Transverse colon (tissue), 4 donors: Measurements from ENCODE around the gene MMP24OS. TPM values are rescaled to one million over a fixed set of nuclear protein-coding genes. Genes with fewer than 3 reads are reported as not detected.

Experiments used
- DNase-seq: peaks from one replicate; pipeline ENCODE4 v3.0.0-alpha.2; 2019
- H3K27ac ChIP-seq, 4 donors: fragments of 200-600 bp; sonication (generic); 2 replicates each; pipeline ENCODE4 v1.5.1; 2016 to 2018; ENCODE audit warnings: inconsistent platforms in 4 of 4
- H3K27me3 ChIP-seq: fragments of 200-600 bp; sonication (generic); 2 replicates; pipeline ENCODE4 v1.5.1; 2017; ENCODE audit warnings: inconsistent platforms
- H3K36me3 ChIP-seq, 4 donors: fragments of 200-600 bp; sonication (generic); 2 replicates each; pipeline ENCODE4 v1.5.1; 2017 to 2019; ENCODE audit warnings: inconsistent platforms in 4 of 4
- H3K4me1 ChIP-seq, 4 donors: fragments of 200-600 bp; sonication (generic); 2 replicates each; pipeline ENCODE4 v1.5.1; 2017 to 2020; ENCODE audit warnings: inconsistent platforms in 4 of 4
- H3K4me3 ChIP-seq, 4 donors: fragments of 200-600 bp; sonication (generic); 1 replicate in 1 of 4; 2 replicates in 3 of 4; pipeline versions ENCODE4 v1.5.1 to v1.6.1; 2017 to 2019; ENCODE audit warnings: inconsistent platforms in 4 of 4
- H3K9me3 ChIP-seq, 2 donors: fragments of 200-600 bp; sonication (generic); 2 replicates each; pipeline ENCODE4 v1.5.1; 2017 to 2019; ENCODE audit warnings: inconsistent platforms in 2 of 2
- CTCF ChIP-seq, 5 experiments: fragments of 200-600 bp in 3 of 5; fragments of 450-650 bp in 2 of 5; sonication (generic) in 3 of 5; IDR thresholded peaks; 1 replicate in 2 of 5; 2 replicates in 3 of 5; pipeline ENCODE4 v1.5.1; 2016 to 2017; ENCODE audit warnings: antibody characterized with exemption in 5 of 5, inconsistent platforms in 3 of 5, mild to moderate bottlenecking in 2 of 5, moderate library complexity in 1 of 5
- EP300 ChIP-seq: sonication (generic); formaldehyde crosslinking; IDR thresholded peaks from one replicate; pipeline ENCODE4 v1.6.1; 2017; ENCODE audit warnings: antibody characterized with exemption, low read depth
- POLR2A ChIP-seq: fragments of 450-650 bp; IDR thresholded peaks from one replicate; pipeline ENCODE4 v1.6.1; 2016; ENCODE audit warnings: antibody characterized with exemption, mild to moderate bottlenecking, moderate library complexity
- POLR2AphosphoS5 ChIP-seq, 3 donors: sonication (generic); formaldehyde crosslinking; IDR thresholded peaks; one replicate each; pipeline ENCODE4 v1.6.1; 2016; ENCODE audit warnings: antibody characterized with exemption in 3 of 3
- WGBS, 2 donors: methylation state at CpG; one replicate each; pipeline ENCODE4 v1.1.5; 2018; ENCODE audit warnings: low coverage in 1 of 2; 5-methylcytosine and 5-hydroxymethylcytosine counted together
- in situ Hi-C, 4 donors: fragments of 200-750 bp; cut with MboI; loops; one replicate each; pipeline versions ENCODE4 v1.15.0 to v1.15.1; 2017; ENCODE audit warnings: low sequenced_read_pairs in 3 of 4, low pct_ligation_motif_present in 1 of 4, low pct_unique_long_range_greater_than_20kb in 1 of 4
- intact Hi-C: fragments of 100-400 bp; cut with DNase I; formaldehyde crosslinking; loops from one replicate; pipeline ENCODE4 v1.15.1; 2023; ENCODE audit warnings: low total_unique reads
- total RNA-seq, 4 donors: library from RNA; depleted of rRNA; stranded (reverse); fragments of >200 nt; gene quantifications; one replicate each; pipeline ENCODE4 v1.1.0, GENCODE V29; 2016

The MMP24OS gene
- total RNA-seq, 4 donors from 2014 or later = 32.4 to 81.1 (median 47.9) TPM

DNA sequence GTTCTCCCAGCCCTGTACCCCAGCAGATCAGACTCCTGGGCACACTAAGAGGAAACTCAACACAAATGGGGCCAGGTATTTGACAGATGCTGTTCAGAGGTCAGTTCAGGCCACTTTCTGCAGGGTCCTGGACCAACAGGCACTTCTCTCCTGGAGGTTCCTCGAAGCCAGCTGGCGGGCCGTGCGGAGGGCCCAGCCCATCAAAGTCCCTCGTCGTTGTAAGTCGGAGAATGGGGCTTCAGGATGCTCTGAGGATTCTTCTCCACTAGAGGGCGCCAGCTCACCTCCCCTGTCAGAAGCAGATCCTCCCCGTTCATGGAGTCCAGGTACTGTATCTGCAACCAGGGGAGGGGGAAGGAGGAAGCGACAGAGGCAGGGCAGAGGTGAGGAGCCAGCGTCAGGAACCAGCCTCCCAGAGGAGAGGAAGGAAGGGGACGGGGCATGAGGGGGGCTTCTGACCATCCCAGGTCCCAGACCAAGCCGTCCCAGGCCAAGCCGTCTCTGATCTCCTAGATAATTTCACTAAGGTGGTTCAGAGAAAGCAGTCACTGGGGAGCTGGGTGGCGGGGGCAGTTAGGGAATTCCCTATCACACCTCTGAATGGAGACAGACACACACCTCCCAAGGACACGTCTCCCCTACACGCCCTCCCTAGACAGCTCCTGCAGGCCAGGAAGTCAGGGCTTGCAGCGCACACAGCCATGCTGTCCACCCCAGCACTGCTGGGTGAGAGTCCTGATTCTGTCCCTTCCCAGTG lies 26.0 kb upstream of the MMP24OS start:
- intact Hi-C loops (no loop called here), in situ Hi-C loops (loop anchor here in 3 of 4 donors (5.0 to 10.0 kb wide), 2 partner anchors 141 to 148 kb away; no protein-coding TSS in a partner anchor)
- H3K4me1 ChIP-seq = peaks cover 17 to 48% (median 28%) of the 10 kb centered on the region in 4 donors
- WGBS, 2 donors = 24% methylated on average over 17 of the region's 18 CpGs; no CpG with 5 or more reads in 1 of the 2 donors
- no peak overlapping the region for H3K4me3 ChIP-seq
- peak overlapping the region in 2 of 4 donors; percentile 17 to 19 for H3K27ac ChIP-seq
- no peaks in the 10 kb centered on the region for H3K27me3 ChIP-seq
- H3K36me3 ChIP-seq = no peaks in the 10 kb centered on the region
- H3K9me3 ChIP-seq = no peaks in the 10 kb centered on the region
- peak; percentile 89 to 95 (median 93) for TF ChIP-seq CTCF (IDR thresholded peaks at IDR 0.05)
- no peak for TF ChIP-seq POLR2A
- peak; percentile 87 for DNase-seq

DNA sequence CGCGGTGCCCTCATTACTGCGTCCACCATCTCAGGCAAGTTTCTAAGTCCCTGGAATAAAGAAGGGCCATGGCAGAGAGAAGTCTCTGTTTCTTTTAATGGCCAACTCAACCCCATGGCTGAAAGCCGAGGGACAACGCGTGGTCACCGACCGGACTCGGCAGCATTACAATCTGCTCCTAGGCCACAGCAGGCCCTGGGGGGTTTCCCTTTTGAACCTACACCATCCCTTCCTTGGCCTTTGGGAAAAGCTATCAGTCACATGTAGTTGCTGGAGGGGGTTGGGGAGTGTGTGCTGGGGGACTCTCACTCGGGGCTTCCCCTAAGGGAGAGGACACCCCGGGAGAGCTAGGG lies 25.4 kb upstream of the MMP24OS start:
- Histone ChIP-seq H3K4me3 (no peak overlapping the region), H3K4me1 (peaks cover 17 to 48% (median 28%) of the 10 kb centered on the region in 4 donors), H3K27me3 (no peaks in the 10 kb centered on the region), H3K36me3 (no peaks in the 10 kb centered on the region), H3K27ac (peak overlapping the region in 2 of 4 donors; percentile 17 to 18), H3K9me3 (no peaks in the 10 kb centered on the region)
- intact Hi-C loops (no loop called here), in situ Hi-C loops (loop anchor here in 3 of 4 donors (5.0 to 10.0 kb wide), 2 partner anchors 141 to 149 kb away; no protein-coding TSS in a partner anchor)
- no peak for TF ChIP-seq POLR2AphosphoS5 (IDR thresholded peaks at IDR 0.05)
- TF ChIP-seq CTCF (IDR thresholded peaks at IDR 0.05) = no peak
- WGBS, 2 donors = 84 to 100% methylated on average over 1 to 11 of the region's 11 CpGs
- no peak for DNase-seq

GRCh38 chr20:35302421-35303335 lies 24.8 kb upstream of the MMP24OS start:
- Histone ChIP-seq H3K9me3 (no peaks in the 10 kb centered on the region), H3K4me3 (no peak overlapping the region), H3K27me3 (no peaks in the 10 kb centered on the region), H3K27ac (peak overlapping the region in 2 of 4 donors; percentile 17 to 18), H3K36me3 (no peaks in the 10 kb centered on the region), H3K4me1 (peaks cover 14 to 45% (median 25%) of the 10 kb centered on the region in 4 donors)
- DNase-seq = no peak
- 69 to 82% methylated on average over 4 to 6 of the region's 6 CpGs for WGBS, 2 donors
- in situ Hi-C loops (loop anchor here in 3 of 4 donors (5.0 to 10.0 kb wide), 2 partner anchors 142 to 150 kb away; no protein-coding TSS in a partner anchor), intact Hi-C loops (no loop called here)
- TF ChIP-seq POLR2A (no peak), POLR2AphosphoS5 (IDR thresholded peaks at IDR 0.05) (no peak), CTCF (IDR thresholded peaks at IDR 0.05) (no peak), EP300 (no peak)

DNA sequence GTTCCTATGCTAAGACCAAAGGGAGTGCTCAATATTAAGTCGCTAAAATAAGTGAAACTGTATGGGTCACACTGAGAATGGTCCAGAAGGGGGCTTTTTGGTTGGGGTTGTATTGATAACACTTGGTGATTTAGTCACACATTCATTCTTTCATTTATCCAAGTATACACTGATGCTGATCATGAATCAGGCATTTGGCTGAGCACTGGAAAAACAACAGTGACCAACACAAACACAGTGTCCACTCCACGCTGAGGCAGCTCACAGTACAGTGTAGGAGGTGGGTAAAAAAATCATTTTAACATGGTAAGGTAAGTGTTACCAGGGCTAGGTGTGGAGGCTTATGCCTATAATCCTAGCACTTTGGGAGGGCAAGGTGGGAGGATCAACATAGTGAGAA lies 23.5 kb upstream of the MMP24OS start:
- no peaks in the 10 kb centered on the region for H3K9me3 ChIP-seq
- H3K36me3 ChIP-seq = no peaks in the 10 kb centered on the region
- H3K27ac ChIP-seq = no peak overlapping the region
- DNase-seq = no peak
- in situ Hi-C loops = loop anchor here in 3 of 4 donors (5.0 to 10.0 kb wide), 2 partner anchors 143 to 151 kb away; no protein-coding TSS in a partner anchor
- intact Hi-C loops = no loop called here
- WGBS, 2 donors = 92 to 93% methylated on average over 2 of the region's 2 CpGs
- peaks cover 7 to 35% (median 16%) of the 10 kb centered on the region in 4 donors for H3K4me1 ChIP-seq
- no peaks in the 10 kb centered on the region for H3K27me3 ChIP-seq
- no peak for TF ChIP-seq CTCF (IDR thresholded peaks at IDR 0.05)
- no peak overlapping the region for H3K4me3 ChIP-seq
